ENCODE data around the gene CA4. TPM values are rescaled to one million over a fixed set of nuclear protein-coding genes. Genes with fewer than 3 reads are reported as not detected.
"Not testable (repeated sequence)": the region's sequence is repeated elsewhere in the genome, so short reads cannot be mapped to it uniquely, and the experiment has no call there.

CA4 gene
- total RNA-seq, 1 donor from 2014 or later: not detected

GRCh38 chr17:60107526-60108257 lies 42.1 kb upstream of the CA4 start:
- no peak for DNase-seq (ENCODE audit: low read depth)
- no peak for TF ChIP-seq CTCF (IDR thresholded peaks at IDR 0.05; ENCODE audit: insufficient read depth, low read length, poor library complexity, severe bottlenecking)
- no peak overlapping the region for H3K4me3 ChIP-seq (ENCODE audit: low read depth, low read length)
- no peaks in the 10 kb centered on the region for H3K36me3 ChIP-seq (ENCODE audit: control insufficient read depth, insufficient read depth, low read length)
- no peaks in the 10 kb centered on the region for H3K27me3 ChIP-seq (ENCODE audit: control insufficient read depth, insufficient read depth, low read length)

GRCh38 chr17:60108309-60108708 lies 41.5 kb upstream of the CA4 start:
- not testable (repeated sequence) for DNase-seq (ENCODE audit: low read depth); H3K27me3 ChIP-seq (ENCODE audit: control insufficient read depth, insufficient read depth, low read length); H3K4me3 ChIP-seq (ENCODE audit: low read depth, low read length); H3K36me3 ChIP-seq (ENCODE audit: control insufficient read depth, insufficient read depth, low read length)

GRCh38 chr17:60108712-60109111 lies 41.1 kb upstream of the CA4 start:
- TF ChIP-seq CTCF (IDR thresholded peaks at IDR 0.05; ENCODE audit: insufficient read depth, low read length, poor library complexity, severe bottlenecking): no peak
- no peaks in the 10 kb centered on the region for H3K36me3 ChIP-seq (ENCODE audit: control insufficient read depth, insufficient read depth, low read length)
- H3K27me3 ChIP-seq (ENCODE audit: control insufficient read depth, insufficient read depth, low read length): no peaks in the 10 kb centered on the region
- no peak for DNase-seq (ENCODE audit: low read depth)
- H3K4me3 ChIP-seq (ENCODE audit: low read depth, low read length): no peak overlapping the region

- no peak overlapping the region for H3K4me3 ChIP-seq (ENCODE audit: low read depth, low read length)
- DNase-seq (ENCODE audit: low read depth): no peak
- no peaks in the 10 kb centered on the region for H3K36me3 ChIP-seq (ENCODE audit: control insufficient read depth, insufficient read depth, low read length)
- H3K27me3 ChIP-seq (ENCODE audit: control insufficient read depth, insufficient read depth, low read length): no peaks in the 10 kb centered on the region
- TF ChIP-seq CTCF (IDR thresholded peaks at IDR 0.05; ENCODE audit: insufficient read depth, low read length, poor library complexity, severe bottlenecking): no peak
Measured at GRCh38 chr17:60109161-60109560, 40.6 kb upstream of the CA4 start.

GRCh38 chr17:60110586-60110985 lies 39.2 kb upstream of the CA4 start:
- Histone ChIP-seq H3K36me3 (ENCODE audit: control insufficient read depth, insufficient read depth, low read length) (no peaks in the 10 kb centered on the region), H3K27me3 (ENCODE audit: control insufficient read depth, insufficient read depth, low read length) (no peaks in the 10 kb centered on the region), H3K4me3 (ENCODE audit: low read depth, low read length) (no peak overlapping the region)
- no peak for TF ChIP-seq CTCF (IDR thresholded peaks at IDR 0.05; ENCODE audit: insufficient read depth, low read length, poor library complexity, severe bottlenecking)
- no peak for DNase-seq (ENCODE audit: low read depth)

GRCh38 chr17:60111661-60112060 lies 38.1 kb upstream of the CA4 start:
- H3K36me3 ChIP-seq (ENCODE audit: control insufficient read depth, insufficient read depth, low read length); DNase-seq (ENCODE audit: low read depth); H3K4me3 ChIP-seq (ENCODE audit: low read depth, low read length); H3K27me3 ChIP-seq (ENCODE audit: control insufficient read depth, insufficient read depth, low read length): not testable (repeated sequence)

GRCh38 chr17:60115364-60115763 lies 34.4 kb upstream of the CA4 start:
- H3K36me3 ChIP-seq (ENCODE audit: control insufficient read depth, insufficient read depth, low read length); DNase-seq (ENCODE audit: low read depth); H3K27me3 ChIP-seq (ENCODE audit: control insufficient read depth, insufficient read depth, low read length); H3K4me3 ChIP-seq (ENCODE audit: low read depth, low read length): not testable (repeated sequence)

- not testable (repeated sequence) for H3K4me3 ChIP-seq (ENCODE audit: low read depth, low read length); H3K36me3 ChIP-seq (ENCODE audit: control insufficient read depth, insufficient read depth, low read length); DNase-seq (ENCODE audit: low read depth); H3K27me3 ChIP-seq (ENCODE audit: control insufficient read depth, insufficient read depth, low read length)
Measured at GRCh38 chr17:60116196-60116595, 33.6 kb upstream of the CA4 start.

GRCh38 chr17:60119162-60119561 lies 30.6 kb upstream of the CA4 start:
- not testable (repeated sequence) for H3K36me3 ChIP-seq (ENCODE audit: control insufficient read depth, insufficient read depth, low read length); H3K4me3 ChIP-seq (ENCODE audit: low read depth, low read length); H3K27me3 ChIP-seq (ENCODE audit: control insufficient read depth, insufficient read depth, low read length); DNase-seq (ENCODE audit: low read depth)

- DNase-seq (ENCODE audit: low read depth); H3K27me3 ChIP-seq (ENCODE audit: control insufficient read depth, insufficient read depth, low read length); H3K4me3 ChIP-seq (ENCODE audit: low read depth, low read length); H3K36me3 ChIP-seq (ENCODE audit: control insufficient read depth, insufficient read depth, low read length): not testable (repeated sequence)
Measured at GRCh38 chr17:60119807-60120748, 29.7 kb upstream of the CA4 start.

All from kidney epithelial cell (primary cell).